Uterus (tissue), 2 donors: ENCODE results near the gene KRTAP12-2.

Source experiments
- POLR2A ChIP-seq, 2 donors: fragments of 450-650 bp; IDR thresholded peaks; one replicate each; pipeline ENCODE4 v1.6.1; 2016; ENCODE audit warnings: antibody characterized with exemption in 2 of 2, mild to moderate bottlenecking in 1 of 2, moderate library complexity in 1 of 2
- TF ChIP-seq, protein P1 (sequence below), 4 experiments: fragments of 200-600 bp in 2 of 4; fragments of 450-650 bp in 2 of 4; sonication (generic) in 2 of 4; IDR thresholded peaks; one replicate each; pipeline ENCODE4 v1.5.1; 2016 to 2019; ENCODE audit warnings: antibody characterized with exemption in 4 of 4, mild to moderate bottlenecking in 2 of 4, moderate library complexity in 1 of 4

DNA sequence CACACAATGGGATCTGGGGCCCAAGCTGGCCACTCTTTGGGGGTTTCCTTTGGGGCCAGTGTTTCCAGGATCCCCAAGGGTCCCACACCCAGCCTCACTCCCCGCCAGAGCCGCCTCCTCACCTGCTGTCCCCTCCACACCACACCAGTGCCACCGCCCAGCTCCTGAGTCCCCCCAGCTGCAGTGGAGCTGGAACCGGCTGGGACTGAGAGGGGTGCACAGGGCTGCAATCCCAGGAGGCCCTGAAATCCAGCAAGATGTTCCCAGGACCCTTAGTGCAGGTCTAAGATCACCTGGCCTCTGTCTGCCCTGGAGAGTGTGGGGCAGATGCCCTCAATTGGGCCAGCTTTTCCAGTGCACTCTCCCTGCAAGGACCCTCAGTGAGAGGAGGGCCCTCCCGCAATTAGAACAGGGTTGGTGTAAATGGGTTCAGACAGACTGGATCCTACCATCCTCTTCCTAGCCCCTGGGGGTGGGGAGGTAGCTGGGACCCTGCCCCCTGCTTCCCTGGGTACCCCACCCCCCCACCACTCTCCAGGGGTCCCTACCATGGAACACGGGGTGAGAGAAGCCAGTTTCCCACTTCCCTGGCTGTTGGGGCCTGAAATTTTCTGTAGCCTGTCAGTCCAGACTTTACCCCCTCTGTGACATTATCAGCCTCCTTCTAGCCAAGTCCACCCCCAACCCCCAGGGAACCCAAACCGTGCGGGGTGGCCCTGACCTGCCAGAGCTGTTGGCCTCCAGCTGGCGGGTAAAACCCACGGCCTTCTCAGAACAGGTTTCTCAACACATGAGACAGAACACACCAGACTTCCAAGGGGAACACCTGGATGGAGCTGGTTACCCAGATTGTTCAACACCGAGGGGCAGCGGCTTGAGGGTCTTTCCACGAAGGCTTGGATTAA is 37.3 kb upstream of the KRTAP12-2 start:
- TF ChIP-seq, protein P1, sequence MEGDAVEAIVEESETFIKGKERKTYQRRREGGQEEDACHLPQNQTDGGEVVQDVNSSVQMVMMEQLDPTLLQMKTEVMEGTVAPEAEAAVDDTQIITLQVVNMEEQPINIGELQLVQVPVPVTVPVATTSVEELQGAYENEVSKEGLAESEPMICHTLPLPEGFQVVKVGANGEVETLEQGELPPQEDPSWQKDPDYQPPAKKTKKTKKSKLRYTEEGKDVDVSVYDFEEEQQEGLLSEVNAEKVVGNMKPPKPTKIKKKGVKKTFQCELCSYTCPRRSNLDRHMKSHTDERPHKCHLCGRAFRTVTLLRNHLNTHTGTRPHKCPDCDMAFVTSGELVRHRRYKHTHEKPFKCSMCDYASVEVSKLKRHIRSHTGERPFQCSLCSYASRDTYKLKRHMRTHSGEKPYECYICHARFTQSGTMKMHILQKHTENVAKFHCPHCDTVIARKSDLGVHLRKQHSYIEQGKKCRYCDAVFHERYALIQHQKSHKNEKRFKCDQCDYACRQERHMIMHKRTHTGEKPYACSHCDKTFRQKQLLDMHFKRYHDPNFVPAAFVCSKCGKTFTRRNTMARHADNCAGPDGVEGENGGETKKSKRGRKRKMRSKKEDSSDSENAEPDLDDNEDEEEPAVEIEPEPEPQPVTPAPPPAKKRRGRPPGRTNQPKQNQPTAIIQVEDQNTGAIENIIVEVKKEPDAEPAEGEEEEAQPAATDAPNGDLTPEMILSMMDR (IDR thresholded peaks at IDR 0.05), result no peak
- TF ChIP-seq POLR2A (IDR thresholded peaks at IDR 0.05), result no peak
